ENCODE measurements around the gene USP54. TPM values are rescaled to one million over a fixed set of nuclear protein-coding genes. Genes with fewer than 3 reads are reported as not detected.

USP54 gene
- total RNA-seq, 2 donors from 2014 or later: 70.8 to 151 TPM

- intact Hi-C loops (cut with DNase I): no loop called here
- TF ChIP-seq, protein P1, sequence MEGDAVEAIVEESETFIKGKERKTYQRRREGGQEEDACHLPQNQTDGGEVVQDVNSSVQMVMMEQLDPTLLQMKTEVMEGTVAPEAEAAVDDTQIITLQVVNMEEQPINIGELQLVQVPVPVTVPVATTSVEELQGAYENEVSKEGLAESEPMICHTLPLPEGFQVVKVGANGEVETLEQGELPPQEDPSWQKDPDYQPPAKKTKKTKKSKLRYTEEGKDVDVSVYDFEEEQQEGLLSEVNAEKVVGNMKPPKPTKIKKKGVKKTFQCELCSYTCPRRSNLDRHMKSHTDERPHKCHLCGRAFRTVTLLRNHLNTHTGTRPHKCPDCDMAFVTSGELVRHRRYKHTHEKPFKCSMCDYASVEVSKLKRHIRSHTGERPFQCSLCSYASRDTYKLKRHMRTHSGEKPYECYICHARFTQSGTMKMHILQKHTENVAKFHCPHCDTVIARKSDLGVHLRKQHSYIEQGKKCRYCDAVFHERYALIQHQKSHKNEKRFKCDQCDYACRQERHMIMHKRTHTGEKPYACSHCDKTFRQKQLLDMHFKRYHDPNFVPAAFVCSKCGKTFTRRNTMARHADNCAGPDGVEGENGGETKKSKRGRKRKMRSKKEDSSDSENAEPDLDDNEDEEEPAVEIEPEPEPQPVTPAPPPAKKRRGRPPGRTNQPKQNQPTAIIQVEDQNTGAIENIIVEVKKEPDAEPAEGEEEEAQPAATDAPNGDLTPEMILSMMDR (IDR thresholded peaks at IDR 0.05): no peak
- Histone ChIP-seq H3K27me3 (no peaks in the 10 kb centered on the region), H3K4me3 (no peak overlapping the region), H3K9me3 (no peaks in the 10 kb centered on the region), H3K36me3 (peaks cover 6% of the 10 kb centered on the region), H3K27ac (no peak overlapping the region), H3K9ac (ENCODE audit: low read depth in 2 of 2, low read length in 2 of 2) (no peak overlapping the region), H3K4me1 (no peaks in the 10 kb centered on the region)
- no peak for DNase-seq
Observed at GRCh38 chr10:73537288-73537687, 53.9 kb downstream of the USP54 start.

GRCh38 chr10:73534857-73535256 is 56.3 kb downstream of the USP54 start:
- TF ChIP-seq, protein P1 (IDR thresholded peaks at IDR 0.05): no peak
- no peak for DNase-seq
- H3K27ac ChIP-seq: no peak overlapping the region
- intact Hi-C loops (cut with DNase I): no loop called here
- H3K27me3 ChIP-seq: no peaks in the 10 kb centered on the region
- H3K36me3 ChIP-seq: no peaks in the 10 kb centered on the region
- H3K4me1 ChIP-seq: no peaks in the 10 kb centered on the region
- no peak overlapping the region for H3K9ac ChIP-seq (ENCODE audit: low read depth in 2 of 2, low read length in 2 of 2)
- H3K4me3 ChIP-seq: no peak overlapping the region
- no peaks in the 10 kb centered on the region for H3K9me3 ChIP-seq

GRCh38 chr10:73529089-73529832 is 61.9 kb downstream of the USP54 start:
- TF ChIP-seq, protein P1 (IDR thresholded peaks at IDR 0.05): peak; percentile 84
- intact Hi-C loops (cut with DNase I): loop anchor here (1.0 kb wide), 1 partner anchor 115 kb away; no protein-coding TSS in a partner anchor
- Histone ChIP-seq H3K27ac (no peak overlapping the region), H3K36me3 (peaks cover 4% of the 10 kb centered on the region), H3K4me3 (no peak overlapping the region), H3K9me3 (no peaks in the 10 kb centered on the region), H3K9ac (ENCODE audit: low read depth in 2 of 2, low read length in 2 of 2) (peak overlapping the region in 1 of 2 donors; percentile 43), H3K27me3 (no peaks in the 10 kb centered on the region), H3K4me1 (no peaks in the 10 kb centered on the region)
- peak; percentile 63 for DNase-seq

DNA sequence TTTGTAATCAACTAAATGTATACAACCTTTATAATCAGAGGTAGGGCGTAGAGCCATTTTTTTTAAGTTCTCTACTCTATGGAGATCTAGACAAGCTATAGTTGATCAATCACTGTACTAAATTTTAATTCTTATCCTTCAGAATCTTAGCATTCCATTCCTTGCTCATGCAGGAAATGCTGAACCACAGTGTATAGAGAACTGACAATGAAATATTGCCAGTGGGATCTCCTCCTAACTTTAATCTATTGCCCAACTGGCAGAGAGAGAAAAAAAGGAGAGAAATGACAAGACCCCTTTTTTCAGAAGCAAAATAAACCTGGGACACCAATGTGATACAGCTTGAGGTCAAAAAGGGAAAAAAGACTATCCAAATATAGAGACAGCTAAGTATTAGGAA is 68.9 kb downstream of the USP54 start:
- intact Hi-C loops (cut with DNase I): no loop called here
- H3K27me3 ChIP-seq: no peaks in the 10 kb centered on the region
- no peaks in the 10 kb centered on the region for H3K9me3 ChIP-seq
- DNase-seq: no peak
- no peak overlapping the region for H3K9ac ChIP-seq (ENCODE audit: low read depth in 2 of 2, low read length in 2 of 2)
- no peak overlapping the region for H3K27ac ChIP-seq
- peaks cover 13% of the 10 kb centered on the region for H3K36me3 ChIP-seq
- no peaks in the 10 kb centered on the region for H3K4me1 ChIP-seq
- TF ChIP-seq, protein P1 (IDR thresholded peaks at IDR 0.05): no peak
- no peak overlapping the region for H3K4me3 ChIP-seq

GRCh38 chr10:73519336-73519735 is 71.8 kb downstream of the USP54 start:
- H3K4me1 ChIP-seq: no peaks in the 10 kb centered on the region
- H3K27ac ChIP-seq: no peak overlapping the region
- no peaks in the 10 kb centered on the region for H3K27me3 ChIP-seq
- H3K4me3 ChIP-seq: no peak overlapping the region
- H3K36me3 ChIP-seq: peaks cover 9% of the 10 kb centered on the region
- no peak for DNase-seq
- H3K9me3 ChIP-seq: no peaks in the 10 kb centered on the region
- TF ChIP-seq, protein P1 (IDR thresholded peaks at IDR 0.05): no peak
- H3K9ac ChIP-seq (ENCODE audit: low read depth in 2 of 2, low read length in 2 of 2): no peak overlapping the region
- intact Hi-C loops (cut with DNase I): no loop called here

All from colonic mucosa (tissue), 4 donors.